Endothelial cell of umbilical vein (primary cell): ENCODE data around the gene PKN1. TPM values are rescaled to one million over a fixed set of nuclear protein-coding genes. Genes with fewer than 3 reads are reported as not detected.

ENCODE experiments used
- BruUV-seq: library from RNA; stranded (reverse); fragments of 400-500 nt; replicated peaks from 2 replicates; lab custom pipeline; 2021; lab: Mats Ljungman, UMichigan
- CTCF ChIA-PET: fragments of 300-600, 350-600 bp; sonication (Branson Sonifier 250); formaldehyde crosslinking; loops from one replicate; lab custom pipeline; 2021; ENCODE audit warnings: antibody characterized with exemption, inconsistent platforms; lab: Charles Lee
- POLR2A ChIA-PET: fragments of 300-600, 350-600 bp; sonication (Branson Sonifier 250); formaldehyde crosslinking; loops from one replicate; lab custom pipeline; 2021; ENCODE audit warnings: antibody characterized with exemption, inconsistent platforms; lab: Charles Lee
- DNase-seq: peaks from one replicate; pipeline ENCODE4 v3.0.0-alpha.2; 2011; ENCODE audit warnings: low read depth, low spot score
- FAIRE-seq: peaks from 2 replicates; lab custom pipeline; 2011; peaks lifted over from hg19 to GRCh38; lab: Jason Lieb, UNC
- H2AFZ ChIP-seq: 2 replicates; pipeline ENCODE4 v1.6.0; 2012; ENCODE audit warnings: low read depth, low read length, control low read depth, inconsistent platforms
- H3K27ac ChIP-seq: 2 replicates; pipeline ENCODE4 v1.5.1; 2011; ENCODE audit warnings: low read depth, mild to moderate bottlenecking, control low read depth, low read length, moderate library complexity; ENCODE audit not compliant: insufficient read depth
- H3K27me3 ChIP-seq, 2 experiments: 2 replicates each; pipeline versions ENCODE4 v1.6.0 to v1.6.1; 2011; ENCODE audit warnings: low read length in 2 of 2, mixed read lengths in 1 of 2; ENCODE audit not compliant: control insufficient read depth in 2 of 2, insufficient read depth in 2 of 2
- H3K36me3 ChIP-seq, 2 experiments: 2 replicates in 1 of 2; 3 replicates in 1 of 2; pipeline ENCODE4 v1.5.1; 2011; ENCODE audit warnings: low read length in 2 of 2, mild to moderate bottlenecking in 1 of 2, moderate library complexity in 1 of 2; ENCODE audit not compliant: control insufficient read depth in 2 of 2, insufficient read depth in 2 of 2; ENCODE audit errors: extremely low read depth in 1 of 2
- H3K4me1 ChIP-seq: 3 replicates; pipeline ENCODE4 v1.5.1; 2011; ENCODE audit warnings: mild to moderate bottlenecking, low read length; ENCODE audit not compliant: control insufficient read depth, insufficient read depth; ENCODE audit errors: extremely low read depth
- H3K4me2 ChIP-seq: 2 replicates; pipeline ENCODE4 v1.6.1; 2011; ENCODE audit warnings: low read length, control low read depth, mixed read lengths; ENCODE audit not compliant: insufficient read depth
- H3K4me3 ChIP-seq, 3 experiments: fragments of 200-600 bp in 1 of 3; sonication (generic), shearing (Covaris generic) in 1 of 3; replicated peaks in 1 of 3; 2 replicates each; pipeline ENCODE4 v1.5.1; 2011 to 2016; ENCODE audit warnings: control low read depth in 3 of 3, low read length in 3 of 3, mild to moderate bottlenecking in 2 of 3, inconsistent platforms in 1 of 3, low read depth in 1 of 3, moderate library complexity in 1 of 3; ENCODE audit not compliant: insufficient read depth in 1 of 3
- H3K79me2 ChIP-seq: 2 replicates; pipeline ENCODE4 v1.6.0; 2012; ENCODE audit warnings: low read length, inconsistent platforms; ENCODE audit not compliant: control insufficient read depth, insufficient read depth
- H3K9ac ChIP-seq: replicated peaks from 2 replicates; pipeline ENCODE3; 2011; ENCODE audit warnings: low read length, control low read depth; ENCODE audit not compliant: insufficient read depth; ENCODE audit errors: extremely low read depth
- H3K9me1 ChIP-seq: replicated peaks from 3 replicates; pipeline ENCODE4 v1.6.0; 2011; ENCODE audit warnings: mild to moderate bottlenecking, low read length; ENCODE audit not compliant: control insufficient read depth, insufficient read depth; ENCODE audit errors: extremely low read depth
- H3K9me3 ChIP-seq: replicated peaks from 2 replicates; pipeline ENCODE4 v1.5.1; 2012; ENCODE audit warnings: low read length, inconsistent platforms; ENCODE audit not compliant: control insufficient read depth, insufficient read depth
- H4K20me1 ChIP-seq: replicated peaks from 2 replicates; pipeline ENCODE3; 2011; ENCODE audit warnings: mild to moderate bottlenecking, low read length; ENCODE audit not compliant: control insufficient read depth, insufficient read depth; ENCODE audit errors: extremely low read depth
- EZH2 ChIP-seq: IDR thresholded peaks from 2 replicates; pipeline ENCODE4 v1.6.1; 2012; ENCODE audit warnings: borderline replicate concordance, low read depth, mild to moderate bottlenecking, moderate library complexity, low read length, inconsistent platforms; ENCODE audit not compliant: severe bottlenecking
- FOS ChIP-seq: IDR thresholded peaks from 2 replicates; pipeline ENCODE4 v1.6.1; 2011; ENCODE audit warnings: mild to moderate bottlenecking, low read length, moderate library complexity, borderline replicate concordance; ENCODE audit not compliant: insufficient read depth
- GATA2 ChIP-seq: IDR thresholded peaks from 2 replicates; pipeline ENCODE4 v1.7.0; 2011; ENCODE audit warnings: low read depth, mild to moderate bottlenecking, moderate library complexity, mixed read lengths, low read length; ENCODE audit not compliant: insufficient read length, insufficient read depth
- JUN ChIP-seq: IDR thresholded peaks from 2 replicates; pipeline ENCODE4 v1.6.1; 2011; ENCODE audit warnings: borderline replicate concordance, low read depth; ENCODE audit not compliant: insufficient read length, insufficient read depth
- MYC ChIP-seq: IDR thresholded peaks from one replicate; pipeline ENCODE4 v1.6.1; 2011; ENCODE audit warnings: mild to moderate bottlenecking, low read depth, low read length
- POLR2A ChIP-seq: IDR thresholded peaks from 2 replicates; pipeline ENCODE4 v1.6.1; 2012; ENCODE audit warnings: low read depth, mild to moderate bottlenecking, control low read depth, low read length
- POLR2AphosphoS5 ChIP-seq: IDR thresholded peaks from 2 replicates; pipeline ENCODE4 v1.6.1; 2012; ENCODE audit warnings: low read depth, mild to moderate bottlenecking, control low read depth, low read length, moderate library complexity; ENCODE audit not compliant: insufficient read depth
- dilution Hi-C: fragments of 300-500 bp; cut with MboI; formaldehyde crosslinking; loops from one replicate; pipeline ENCODE4 v1.15.0; 2019; ENCODE audit warnings: low sequenced_read_pairs; ENCODE audit not compliant: extremely low pct_ligation_motif_present
- intact Hi-C: fragments of 100-400 bp; cut with micrococcal nuclease; formaldehyde crosslinking; loops from one replicate; pipeline ENCODE4 v1.10.0; 2022
- polyA plus RNA-seq, 4 experiments: library from polyadenylated mRNA; depleted of rRNA in 3 of 4; stranded (reverse) in 3 of 4; unstranded in 1 of 4; fragments of >200 nt; gene quantifications; 2 replicates each; pipeline versions ENCODE4 v1.2.1 to v1.2.3, GENCODE V29; 2011 to 2012; ENCODE audit warnings: missing spikeins in 1 of 4
- total RNA-seq: library from RNA; stranded (reverse); gene quantifications from 2 replicates; pipeline ENCODE4 v1.2.3, GENCODE V29; 2021
- TF ChIP-seq, protein P1 (sequence below), 2 donors: IDR thresholded peaks; 1 replicate in 1 of 2; 2 replicates in 1 of 2; pipeline ENCODE4 v1.5.1; 2011; ENCODE audit warnings: low read length in 2 of 2, mild to moderate bottlenecking in 2 of 2, moderate library complexity in 2 of 2, control low read depth in 1 of 2, inconsistent platforms in 1 of 2, low read depth in 1 of 2; ENCODE audit not compliant: insufficient read depth in 1 of 2; ENCODE audit errors: extremely low read depth in 1 of 2
- TF ChIP-seq, protein P2 (sequence below): IDR thresholded peaks from 2 replicates; pipeline ENCODE4 v1.6.1; 2011; ENCODE audit not compliant: insufficient read depth, insufficient read length

The PKN1 gene
- total and polyA plus RNA-seq, 2 donors (not counting 3 experiments of a cell fraction or from before 2014, with no cell fraction given) = 148 to 302 TPM

DNA sequence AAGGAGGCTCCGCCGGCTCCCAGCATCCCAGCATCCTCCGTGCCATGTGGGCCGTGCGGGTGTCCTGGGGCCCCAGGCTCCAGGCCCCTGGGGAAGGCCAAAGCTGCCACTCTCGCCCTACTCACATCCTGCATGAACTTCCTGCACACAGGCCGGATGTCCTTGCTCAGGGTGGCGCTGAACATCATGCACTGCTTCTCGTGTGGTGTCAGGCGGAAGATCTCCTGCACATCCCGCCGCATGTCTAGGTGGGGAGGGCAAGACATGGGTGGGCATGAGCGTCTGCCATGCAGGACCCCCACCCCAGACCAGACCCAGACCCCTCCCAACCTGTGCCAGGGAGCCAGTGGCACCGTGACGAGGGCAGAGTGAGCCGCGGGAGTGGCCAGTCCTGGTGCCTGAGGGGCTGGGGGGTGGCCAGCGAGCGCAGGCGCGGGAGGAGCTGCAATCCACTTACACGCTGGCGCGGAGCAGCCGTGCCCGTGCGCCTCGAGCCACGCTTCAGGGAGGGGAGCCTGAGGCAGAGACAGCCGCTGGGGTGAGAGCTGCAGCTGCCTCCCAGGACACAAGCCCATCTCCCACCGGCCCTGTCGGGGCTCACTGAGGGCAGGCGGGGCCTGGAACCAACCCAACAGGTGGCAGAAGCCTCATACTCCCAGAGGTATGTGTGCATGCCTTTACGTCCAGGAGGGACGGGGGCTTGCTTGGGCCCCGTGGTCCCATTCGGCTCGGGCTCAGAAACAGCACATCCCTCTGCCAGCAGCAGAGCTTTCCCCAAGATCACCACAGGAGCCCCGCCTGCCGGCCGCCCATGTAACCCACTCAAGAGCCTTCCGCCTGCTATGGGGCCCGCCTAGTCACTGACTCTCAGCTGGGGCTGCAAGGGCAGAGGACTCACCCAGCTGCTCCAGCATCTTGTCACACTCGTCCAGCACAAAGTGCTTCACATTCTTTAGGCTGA, 22.7 kb upstream of the PKN1 start:
- H3K27me3 ChIP-seq = no peaks in the 10 kb centered on the region
- H3K9ac ChIP-seq = no peak overlapping the region
- H3K4me3 ChIP-seq = no peak overlapping the region
- POLR2A ChIA-PET = no interaction called here
- H3K79me2 ChIP-seq = peaks cover 49% of the 10 kb centered on the region
- H3K4me2 ChIP-seq = no peak overlapping the region
- H3K9me1 ChIP-seq = no peaks in the 10 kb centered on the region
- dilution Hi-C loops = no loop called here
- CTCF ChIA-PET = interaction anchor here (0.6 to 2.6 kb wide), 3 partner anchors 22 to 62 kb away, joined by 3 to 8 read pairs (median 4); no protein-coding TSS in a partner anchor
- H3K36me3 ChIP-seq = peaks cover 34 to 61% of the 10 kb centered on the region in 2 experiments
- peaks cover 3% of the 10 kb centered on the region for H3K4me1 ChIP-seq
- no peak for FAIRE-seq
- no TSS peak for BruUV-seq
- H2AFZ ChIP-seq = no peak overlapping the region
- H3K27ac ChIP-seq = no peak overlapping the region
- TF ChIP-seq MYC (no peak), EZH2 (no peak), POLR2AphosphoS5 (no peak), POLR2A (no peak), JUN (no peak), GATA2 (no peak), FOS (no peak)
- TF ChIP-seq, protein P1, sequence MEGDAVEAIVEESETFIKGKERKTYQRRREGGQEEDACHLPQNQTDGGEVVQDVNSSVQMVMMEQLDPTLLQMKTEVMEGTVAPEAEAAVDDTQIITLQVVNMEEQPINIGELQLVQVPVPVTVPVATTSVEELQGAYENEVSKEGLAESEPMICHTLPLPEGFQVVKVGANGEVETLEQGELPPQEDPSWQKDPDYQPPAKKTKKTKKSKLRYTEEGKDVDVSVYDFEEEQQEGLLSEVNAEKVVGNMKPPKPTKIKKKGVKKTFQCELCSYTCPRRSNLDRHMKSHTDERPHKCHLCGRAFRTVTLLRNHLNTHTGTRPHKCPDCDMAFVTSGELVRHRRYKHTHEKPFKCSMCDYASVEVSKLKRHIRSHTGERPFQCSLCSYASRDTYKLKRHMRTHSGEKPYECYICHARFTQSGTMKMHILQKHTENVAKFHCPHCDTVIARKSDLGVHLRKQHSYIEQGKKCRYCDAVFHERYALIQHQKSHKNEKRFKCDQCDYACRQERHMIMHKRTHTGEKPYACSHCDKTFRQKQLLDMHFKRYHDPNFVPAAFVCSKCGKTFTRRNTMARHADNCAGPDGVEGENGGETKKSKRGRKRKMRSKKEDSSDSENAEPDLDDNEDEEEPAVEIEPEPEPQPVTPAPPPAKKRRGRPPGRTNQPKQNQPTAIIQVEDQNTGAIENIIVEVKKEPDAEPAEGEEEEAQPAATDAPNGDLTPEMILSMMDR (IDR thresholded peaks at IDR 0.05; ENCODE audit: extremely low read depth in 1 of 2, insufficient read depth in 1 of 2, low read depth in 1 of 2, low read length in 2 of 2) = no peak
- TF ChIP-seq, protein P2, sequence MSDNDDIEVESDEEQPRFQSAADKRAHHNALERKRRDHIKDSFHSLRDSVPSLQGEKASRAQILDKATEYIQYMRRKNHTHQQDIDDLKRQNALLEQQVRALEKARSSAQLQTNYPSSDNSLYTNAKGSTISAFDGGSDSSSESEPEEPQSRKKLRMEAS = no peak
- H4K20me1 ChIP-seq = no peaks in the 10 kb centered on the region
- no peak for DNase-seq
- no peaks in the 10 kb centered on the region for H3K9me3 ChIP-seq
- intact Hi-C loops = no loop called here
